Stimulated activated CD4-positive, alpha-beta T cell treated with anti-CD3 and anti-CD28 coated beads, Interleukin-4, amount 100 ng/mL, for 4 hours (primary cell): Measurements from ENCODE around the gene DIS3L2.
"Not testable (repeated sequence)": the region's sequence is repeated elsewhere in the genome, so short reads cannot be mapped to it uniquely, and the experiment has no call there.

Experiments
- DNase-seq, 2 experiments: peaks; one replicate each; pipeline ENCODE4 v3.0.0-alpha.2; 2020

DIS3L2 gene

DNA sequence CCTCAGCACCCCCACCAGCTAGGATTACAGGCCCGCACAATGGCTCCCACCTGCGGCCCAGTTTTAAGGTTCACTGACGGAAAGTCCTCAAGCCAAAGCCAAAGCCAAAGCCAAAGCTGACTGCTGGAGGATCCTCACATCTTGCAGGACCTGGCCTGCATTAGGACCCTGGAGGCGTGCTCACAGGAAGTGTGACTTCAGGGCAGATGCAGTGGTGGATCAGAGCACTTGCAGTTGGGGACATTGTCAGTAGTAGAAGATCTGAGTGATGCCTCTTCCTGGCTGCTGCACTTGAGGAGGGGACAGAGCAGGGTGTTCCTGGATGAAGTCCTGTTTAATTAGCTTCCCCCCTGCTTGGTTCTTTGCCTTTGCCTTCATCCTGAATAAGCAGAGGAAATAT lies 348.1 kb downstream of the DIS3L2 start:
- DNase-seq: no peak

- peak in 1 of 2 experiments; percentile 42 for DNase-seq
Measured at GRCh38 chr2:232310121-232310520, 348.6 kb downstream of the DIS3L2 start.

- DNase-seq: no peak
Measured at GRCh38 chr2:232310696-232311095, 349.2 kb downstream of the DIS3L2 start.

- DNase-seq: not testable (repeated sequence)
Measured at GRCh38 chr2:232313645-232314044, 352.1 kb downstream of the DIS3L2 start.

DNA sequence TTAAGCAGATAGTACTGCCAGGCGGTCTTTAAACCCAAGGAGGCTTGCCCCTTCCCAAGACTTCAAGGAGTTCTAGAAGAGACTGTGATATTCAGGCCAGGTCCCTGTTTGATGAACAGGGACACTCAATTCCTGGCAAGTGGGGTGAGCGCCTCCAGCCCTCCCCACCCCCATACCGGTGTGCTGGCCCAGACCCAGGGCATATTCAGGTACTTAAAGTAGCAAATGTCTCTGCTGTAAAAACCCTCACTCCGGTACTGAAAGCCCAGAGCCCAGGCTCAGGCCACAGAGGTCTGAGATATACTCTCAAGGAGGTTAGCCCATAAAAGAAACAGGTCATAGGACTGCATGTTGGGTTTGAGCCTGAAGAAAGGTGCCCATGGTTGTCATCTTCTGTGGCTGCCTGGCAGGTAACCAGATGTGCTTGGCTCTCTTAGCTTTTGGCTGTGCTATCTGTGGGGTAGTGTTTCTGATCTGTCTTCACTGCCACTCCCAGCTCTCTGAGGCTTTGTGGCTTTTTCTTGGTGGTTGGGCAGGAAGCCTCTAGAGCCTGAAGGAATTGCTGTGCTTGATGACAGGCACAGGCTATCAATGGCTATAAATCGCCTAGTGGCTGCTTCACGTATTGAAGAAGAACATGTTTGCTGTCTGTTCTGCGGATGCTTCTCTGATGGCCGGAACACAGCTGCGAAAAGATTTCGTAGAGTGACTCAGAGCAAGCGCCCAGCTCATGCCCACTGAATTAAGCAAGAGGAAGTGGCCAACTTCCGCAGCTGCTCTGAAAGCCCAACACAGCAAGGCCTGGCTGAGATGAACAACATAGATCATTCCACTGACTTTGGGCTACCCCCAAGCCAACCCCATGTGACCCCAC lies 353.8 kb downstream of the DIS3L2 start:
- DNase-seq: peak; percentile 35 to 67

DNA sequence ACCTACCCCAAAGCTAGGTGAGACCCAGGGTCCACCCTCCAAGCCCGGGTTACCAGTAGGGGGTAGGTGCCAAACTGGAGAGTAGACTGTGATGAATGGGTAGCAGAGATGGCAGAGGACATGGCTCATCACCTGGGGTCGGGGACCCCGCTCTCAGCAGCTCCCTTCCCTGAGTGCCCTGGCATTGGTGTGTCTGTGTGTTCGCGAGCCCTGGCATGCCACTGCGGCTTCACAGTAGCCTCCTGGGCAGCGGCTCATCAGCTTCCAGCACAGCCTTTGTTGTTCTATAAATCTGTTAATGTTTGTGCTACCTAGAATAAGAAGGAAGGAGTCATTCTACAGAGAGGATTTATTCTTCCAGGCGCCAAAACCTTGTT lies 354.4 kb downstream of the DIS3L2 start:
- DNase-seq: no peak

DNA sequence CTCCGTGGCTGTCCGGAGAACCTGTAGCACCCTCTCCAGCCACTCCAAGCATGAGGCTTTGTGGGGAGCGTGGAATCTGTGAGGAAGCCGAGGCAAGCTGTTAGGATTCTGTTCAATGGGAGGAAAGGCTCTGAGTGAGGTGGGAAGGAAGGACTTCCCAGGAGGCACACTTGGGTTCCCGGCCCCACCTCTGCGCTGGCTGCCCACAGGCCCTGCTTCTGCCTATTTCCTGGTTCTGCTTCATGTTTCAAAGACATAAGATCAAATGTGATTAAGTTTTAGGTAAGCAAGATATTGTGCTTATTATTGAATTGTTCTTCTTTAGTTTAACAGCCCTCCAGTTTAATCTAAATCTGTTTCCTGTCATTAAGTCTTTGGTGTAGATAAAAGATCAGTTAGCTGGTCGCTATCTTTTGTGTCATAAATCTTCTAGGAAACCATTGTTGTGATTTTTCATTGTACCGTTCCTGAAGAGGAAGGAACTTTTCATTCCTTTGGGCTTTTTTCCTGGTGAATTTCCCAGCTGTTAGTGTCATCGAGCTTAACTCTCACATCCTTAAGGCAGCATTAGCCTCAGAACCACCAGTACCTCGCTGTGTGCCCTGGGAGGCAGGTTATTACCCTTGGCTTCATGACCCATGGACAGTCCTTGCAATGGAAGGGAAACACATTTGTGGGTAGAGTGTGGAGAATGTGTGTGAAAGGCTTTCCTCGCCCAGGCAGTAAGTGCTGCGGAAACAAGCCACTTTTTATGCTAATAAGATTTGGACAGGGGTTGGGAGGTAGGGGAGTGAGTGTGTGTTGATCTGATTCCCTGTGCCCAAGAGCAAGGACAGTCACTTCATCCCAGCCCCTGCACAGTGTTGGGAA lies 355.2 kb downstream of the DIS3L2 start:
- no peak for DNase-seq

DNA sequence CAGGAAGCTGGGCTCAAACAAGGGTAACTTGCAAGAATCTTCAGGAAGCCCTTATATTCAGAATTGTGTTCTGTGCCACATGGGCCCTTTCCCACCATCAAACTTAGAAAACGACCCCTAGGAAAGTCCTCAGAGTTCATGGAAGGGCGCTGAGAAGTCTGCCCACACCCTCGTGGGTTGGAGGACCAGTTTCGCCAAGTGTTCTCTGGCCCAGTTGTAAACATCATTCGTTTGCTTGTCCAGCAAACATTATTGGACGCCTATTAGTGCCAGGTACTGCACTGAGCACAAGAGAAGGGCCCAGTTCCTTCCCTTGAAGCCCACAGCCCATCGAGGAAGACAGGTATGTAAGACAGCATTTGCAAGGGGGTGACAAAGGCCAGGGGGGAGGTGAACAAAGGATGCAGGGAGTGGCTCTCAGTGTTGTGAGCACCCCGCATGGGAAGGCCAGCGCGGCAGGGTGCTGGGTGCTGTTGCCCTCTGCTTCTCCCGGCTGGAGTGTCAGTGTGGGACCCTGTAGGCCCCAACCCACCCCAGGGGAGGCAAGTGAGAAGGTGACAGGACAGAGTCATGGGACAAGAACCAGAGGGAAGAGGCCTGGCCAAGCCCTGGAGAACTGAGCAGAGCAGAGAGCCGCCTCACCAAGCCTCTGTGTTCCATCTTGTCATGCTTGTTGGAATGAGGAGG lies 356.8 kb downstream of the DIS3L2 start:
- DNase-seq: no peak

- no peak for DNase-seq
Measured at GRCh38 chr2:232319067-232319802, 357.7 kb downstream of the DIS3L2 start.

DNA sequence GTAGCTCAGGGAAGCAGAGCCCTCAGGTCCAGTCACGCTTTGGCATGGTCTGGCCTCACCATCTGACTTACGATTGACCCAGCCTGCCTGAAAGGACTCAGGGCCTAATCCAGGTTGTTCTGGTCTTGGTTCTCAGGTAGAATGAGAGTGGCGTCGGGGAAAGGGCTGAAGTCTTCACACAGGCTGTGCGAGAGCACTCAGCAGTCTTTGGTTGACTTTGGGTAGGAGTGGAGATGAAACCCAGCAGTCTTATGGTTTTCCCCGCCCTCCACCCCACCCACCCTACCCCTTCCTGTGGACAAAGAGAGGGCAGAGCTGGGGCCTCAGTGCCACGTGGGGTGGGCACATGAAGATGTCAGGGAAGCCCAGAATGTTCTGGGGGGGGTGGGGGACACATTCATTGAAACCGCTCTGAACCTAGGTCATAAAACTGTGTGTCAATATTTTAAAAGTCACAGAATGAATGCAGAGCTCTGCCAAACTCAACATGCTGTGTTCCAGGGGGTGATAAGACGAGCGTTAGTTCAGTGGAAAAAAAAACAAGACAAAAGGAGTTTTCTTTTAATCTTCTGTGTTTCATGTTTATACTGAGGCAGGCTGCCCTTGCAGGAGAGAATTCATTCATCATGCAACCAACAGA lies 358.4 kb downstream of the DIS3L2 start:
- no peak for DNase-seq

- DNase-seq: no peak
Measured at GRCh38 chr2:232320443-232320803, 358.9 kb downstream of the DIS3L2 start.

DNA sequence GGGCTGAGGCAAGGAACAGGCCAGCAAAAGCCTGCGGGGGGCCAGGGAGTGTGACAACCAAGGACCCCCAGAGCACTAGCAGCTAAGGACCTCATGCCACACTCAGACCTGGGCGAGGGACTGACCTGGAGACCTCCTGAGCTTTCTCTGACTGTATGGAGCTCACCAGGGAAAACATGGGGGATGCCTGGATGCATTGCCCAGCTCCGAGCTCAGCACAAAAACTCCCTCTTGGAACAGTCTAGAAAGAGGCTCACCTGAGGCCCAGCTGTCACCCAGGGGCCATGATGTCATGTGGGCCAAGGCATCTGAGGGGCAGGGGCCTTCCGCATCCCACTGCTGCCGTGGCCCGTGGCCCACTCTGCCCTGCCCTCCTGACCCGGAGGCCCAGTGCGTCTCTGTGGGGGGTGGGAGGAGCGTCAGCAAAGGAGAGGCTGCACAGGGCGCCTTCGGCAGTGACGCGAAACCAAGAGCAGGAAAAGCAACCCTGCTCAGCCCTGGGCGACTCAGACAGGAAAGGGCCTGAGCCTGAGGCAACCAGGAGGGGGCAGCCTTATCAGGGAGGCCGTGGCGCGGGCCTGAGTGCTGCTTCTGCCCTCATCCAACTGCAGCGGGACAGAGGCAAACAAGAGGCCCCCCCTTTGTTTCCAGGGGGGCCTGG lies 359.8 kb downstream of the DIS3L2 start:
- peak; percentile 41 to 46 for DNase-seq

- no peak for DNase-seq
Measured at GRCh38 chr2:232321817-232322559, 360.5 kb downstream of the DIS3L2 start.

GRCh38 chr2:232322560-232323327 lies 361.2 kb downstream of the DIS3L2 start:
- no peak for DNase-seq

GRCh38 chr2:232323328-232323650 lies 361.8 kb downstream of the DIS3L2 start:
- no peak for DNase-seq

- DNase-seq: not testable (repeated sequence)
Measured at GRCh38 chr2:232323967-232324366, 362.5 kb downstream of the DIS3L2 start.

DNA sequence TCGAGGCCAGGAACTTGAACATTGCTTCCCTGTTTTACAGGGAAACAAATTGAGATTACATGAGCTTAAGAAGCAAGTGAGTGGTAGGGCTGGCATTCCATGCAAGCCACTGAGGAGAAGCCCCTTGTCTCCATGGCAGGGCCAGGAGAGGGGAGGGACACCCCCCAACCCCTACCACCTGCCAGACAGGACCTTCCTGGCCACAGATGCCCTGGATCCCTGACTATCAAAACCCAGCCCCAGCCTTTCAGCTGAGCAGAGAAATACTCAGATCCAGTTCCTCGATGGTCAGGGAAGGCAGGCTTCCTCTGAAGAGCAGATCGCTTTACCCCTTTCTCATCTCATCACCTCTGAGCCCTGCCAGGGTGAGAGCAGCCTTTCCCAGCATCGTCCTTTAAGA lies 363.3 kb downstream of the DIS3L2 start:
- DNase-seq: no peak

DNA sequence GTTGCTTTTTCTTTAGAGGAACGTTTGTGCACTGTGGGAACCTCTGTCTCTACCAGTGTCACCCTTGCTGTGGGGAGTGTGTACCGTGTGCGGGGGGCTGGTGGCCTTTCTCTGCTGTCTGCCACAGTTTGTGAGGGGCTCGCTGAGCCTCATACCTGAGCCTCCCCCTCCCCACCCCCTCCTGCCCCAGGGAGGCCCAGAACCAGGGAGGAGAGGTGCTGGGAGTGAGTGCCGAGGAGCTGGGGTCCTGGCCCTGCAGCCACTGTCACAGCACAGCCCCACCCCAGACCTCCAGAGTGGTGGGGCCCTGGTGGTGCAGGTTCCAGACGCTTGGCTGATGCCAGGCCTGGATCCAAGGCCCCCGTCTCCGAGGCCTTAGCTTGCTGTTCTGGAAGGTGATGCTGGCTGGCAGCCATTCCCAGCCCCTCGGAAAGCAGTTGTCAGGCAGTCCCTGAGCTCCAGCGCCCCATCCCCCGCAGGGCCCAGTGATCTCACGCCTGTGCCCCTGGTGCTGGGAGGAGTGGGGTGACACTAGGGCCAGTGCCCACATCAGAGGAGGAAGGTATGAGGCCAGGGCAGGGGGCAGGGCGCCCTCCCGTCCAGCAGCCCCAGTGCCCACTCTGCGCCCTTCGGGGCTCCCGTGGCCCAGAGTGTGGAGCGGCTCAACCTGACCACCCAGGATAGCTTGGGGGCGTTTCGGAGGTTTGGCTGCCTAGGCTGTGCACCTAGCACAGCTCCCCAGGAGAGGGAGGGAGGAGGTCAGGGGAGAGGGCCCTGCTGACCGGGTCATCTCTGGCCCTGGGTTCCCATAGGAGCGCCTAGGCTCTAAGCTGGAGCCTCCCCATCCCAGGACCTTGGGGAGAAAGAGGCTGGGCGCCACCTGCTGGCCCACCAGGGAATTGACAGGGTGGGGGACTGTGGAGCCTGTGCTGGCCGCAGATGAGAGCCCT lies 364.1 kb downstream of the DIS3L2 start:
- DNase-seq: peak; percentile 23 to 47
